Stimulated activated CD4-positive, alpha-beta T cell treated with anti-CD3 and anti-CD28 coated beads, TNF-alpha, amount 100 ng/mL, for 24 hours (primary cell): ENCODE results near the gene TSNAXIP1.

Experiments used
- DNase-seq, 3 experiments: peaks; one replicate each; pipeline ENCODE4 v3.0.0-alpha.2; 2020; ENCODE audit warnings: low read depth in 3 of 3

The TSNAXIP1 gene

DNA sequence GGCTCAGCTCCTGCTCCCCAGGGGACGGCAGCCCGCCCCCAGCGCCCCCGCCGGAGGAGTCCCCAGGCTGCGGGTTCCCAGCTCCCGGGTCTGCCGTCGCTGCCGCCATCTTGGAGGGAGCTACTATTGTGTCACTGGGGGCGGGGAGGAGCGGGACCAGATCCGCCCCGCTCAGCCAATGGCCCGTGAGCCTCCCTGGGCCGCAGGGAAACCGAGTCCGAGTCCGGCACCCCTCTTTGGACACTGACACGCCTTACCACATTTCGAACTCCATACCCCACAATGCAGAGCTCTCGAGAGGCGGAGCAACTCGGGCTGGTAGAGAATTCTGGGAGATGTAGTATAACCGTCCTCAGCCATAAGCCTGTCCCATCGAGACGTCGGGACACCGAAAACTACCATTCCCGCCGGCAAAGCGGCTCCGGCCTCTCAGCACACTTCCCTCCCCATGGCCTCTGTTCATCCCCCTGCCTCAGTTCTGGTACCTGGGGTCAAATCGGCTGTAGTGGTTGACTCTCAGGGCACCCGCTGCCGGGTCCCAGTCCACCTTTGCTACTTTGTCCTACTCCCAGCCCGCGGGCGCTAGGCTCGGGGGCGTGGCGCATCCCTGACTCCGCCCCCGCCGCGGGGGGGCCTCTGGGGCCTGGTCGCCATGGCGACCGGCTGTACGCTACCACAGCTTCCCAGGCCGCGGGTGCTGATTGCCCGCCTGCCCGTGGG lies at the start of gene TSNAXIP1, which contains the start of gene RANBP10:
Gene TSNAXIP1 (plus strand): TSS at position 462 of the 720 bp plus-strand sequence. CDS start 261 bp downstream, outside the sequence.
Gene RANBP10 (minus strand): TSS at position 133 of the 720 bp plus-strand sequence. CDS start 24 bp downstream, at position 109.
- DNase-seq, result peak; percentile 91 to 96 (median 95)

GRCh38 chr16:67758006-67758405 lies 48.7 kb upstream of the TSNAXIP1 start:
- no peak for DNase-seq

DNA sequence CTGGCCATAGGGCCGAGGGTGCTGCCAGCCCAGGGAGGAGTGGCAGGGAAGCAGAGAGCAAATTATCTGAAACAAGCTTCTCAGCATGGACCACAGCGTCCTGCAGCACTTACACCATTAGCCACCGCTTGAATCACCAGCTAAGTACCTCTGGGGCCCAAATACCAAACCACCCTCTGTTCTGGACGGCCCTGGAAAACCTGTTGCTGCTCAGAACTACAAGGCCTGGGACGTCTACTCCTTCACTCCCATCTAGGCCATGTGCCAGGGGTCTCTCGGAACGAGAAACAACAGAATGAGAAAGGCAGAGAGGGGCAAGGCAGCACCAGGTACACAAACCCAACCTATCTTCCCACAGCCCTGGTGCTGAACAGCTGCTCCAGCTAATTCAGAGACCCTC lies 47.7 kb upstream of the TSNAXIP1 start:
- no peak for DNase-seq

DNA sequence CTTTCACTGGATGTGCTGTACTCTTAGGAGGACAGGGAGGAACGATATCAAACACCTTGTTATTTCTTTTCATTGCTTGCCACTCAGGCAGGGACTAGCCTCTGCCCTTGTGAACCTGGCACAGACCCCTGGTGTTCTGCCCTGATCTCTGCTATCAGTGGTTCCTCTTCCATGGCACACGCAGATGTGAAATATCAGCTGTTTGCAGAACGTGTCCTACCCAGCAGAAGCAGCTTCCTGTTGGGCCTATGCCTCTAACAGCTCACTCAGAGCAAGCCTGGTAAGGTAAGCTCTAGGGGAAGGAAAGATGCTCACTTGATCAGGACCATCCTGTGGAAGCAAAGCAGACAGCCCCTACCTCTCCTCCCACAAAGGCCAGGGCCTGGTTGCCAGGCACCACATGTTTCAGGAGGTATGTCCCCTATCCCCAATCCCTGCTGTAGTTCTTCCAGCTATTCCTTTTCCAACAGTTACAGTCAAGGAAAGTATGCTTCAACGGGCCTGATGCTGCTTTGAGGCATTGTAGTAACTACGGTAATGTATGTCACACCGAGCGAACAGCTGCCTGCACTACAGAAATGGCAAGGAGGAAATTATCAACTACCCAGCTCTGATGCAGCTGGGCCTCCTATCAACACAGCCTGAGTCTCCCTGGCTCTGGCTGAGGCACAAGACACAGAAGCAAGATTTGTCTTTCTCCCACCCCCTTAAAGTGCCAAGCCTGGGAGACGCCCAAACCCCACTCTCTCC lies 46.3 kb upstream of the TSNAXIP1 start:
- no peak for DNase-seq

GRCh38 chr16:67760956-67761230 lies 45.8 kb upstream of the TSNAXIP1 start:
- no peak for DNase-seq

DNA sequence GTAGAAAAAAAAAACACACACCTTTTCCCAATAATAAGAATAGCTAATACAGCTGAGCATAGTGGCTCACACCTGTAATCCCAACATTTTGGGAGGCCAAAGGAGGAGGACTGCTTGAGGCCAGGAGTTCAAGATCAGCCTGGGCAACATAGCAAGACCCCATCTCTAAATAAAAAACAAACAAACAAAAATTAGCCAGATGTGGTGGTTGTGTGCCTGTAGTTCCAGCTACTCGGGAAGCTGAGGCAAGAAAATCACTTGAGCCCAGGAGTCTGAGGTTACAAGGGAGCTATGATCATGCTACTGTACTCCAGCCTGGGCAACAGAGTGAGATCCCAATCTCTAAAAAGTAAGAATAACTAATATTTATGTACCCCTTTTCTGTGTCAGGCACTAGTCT lies 44.8 kb upstream of the TSNAXIP1 start:
- DNase-seq, result no peak

DNA sequence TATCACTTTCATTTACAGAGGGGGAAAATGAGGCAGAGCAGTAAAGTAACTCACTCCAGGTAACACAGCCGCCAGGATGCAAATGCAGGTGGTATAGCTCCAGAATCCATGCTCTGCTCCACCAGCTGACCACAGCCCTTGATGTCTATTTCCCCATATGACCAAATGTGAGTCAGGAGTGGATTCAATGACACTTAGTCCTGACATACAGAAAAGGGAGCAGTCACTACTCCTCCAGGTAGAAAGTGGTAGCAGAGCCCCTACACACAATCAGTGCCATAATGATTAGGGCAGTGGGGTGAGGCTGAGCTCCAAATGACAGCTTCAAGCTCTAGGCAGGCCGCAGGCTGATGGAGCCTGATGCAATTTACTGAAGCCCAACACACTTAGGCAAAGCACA lies 44.3 kb upstream of the TSNAXIP1 start:
- DNase-seq, result no peak

DNA sequence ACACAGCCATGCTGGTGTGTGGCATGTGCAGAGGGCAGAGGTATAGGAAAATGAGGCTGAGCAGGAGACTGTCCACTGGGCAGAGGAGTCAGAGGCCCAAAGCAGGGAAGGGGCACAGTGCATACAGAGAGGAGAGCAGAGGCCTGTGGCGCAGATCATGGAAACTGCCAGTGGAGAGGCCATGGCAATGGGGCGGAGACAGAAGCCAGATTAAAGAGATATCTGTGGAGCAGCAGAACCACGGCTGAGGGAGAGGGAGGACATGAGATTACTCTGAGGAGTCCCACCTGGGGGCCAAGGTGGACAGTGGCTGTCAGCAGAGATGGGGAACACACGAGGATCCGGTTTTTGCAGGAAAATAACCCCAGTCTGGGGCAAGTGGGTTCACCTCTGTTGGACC lies 43.6 kb upstream of the TSNAXIP1 start:
- no peak for DNase-seq

GRCh38 chr16:67764158-67764667 lies 42.5 kb upstream of the TSNAXIP1 start:
- no peak for DNase-seq

DNA sequence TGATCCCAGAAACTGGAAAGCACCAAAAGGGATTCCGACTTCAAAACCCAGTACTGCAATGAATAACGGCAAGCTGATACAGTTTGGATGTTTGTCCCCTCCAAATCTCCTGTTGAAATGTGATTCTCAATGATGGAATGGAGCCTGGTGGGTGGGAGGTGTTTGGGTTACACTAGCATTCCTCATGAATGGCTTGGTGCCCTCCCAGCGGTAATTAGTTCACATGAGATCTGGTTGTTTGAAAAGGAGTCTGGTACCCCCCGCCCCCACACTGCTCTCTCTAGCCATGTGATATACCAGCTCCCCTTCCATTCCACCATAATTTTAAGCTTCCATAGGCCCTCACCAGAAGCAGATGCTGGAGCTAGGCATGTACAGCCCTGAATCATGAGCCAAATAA lies 40.4 kb upstream of the TSNAXIP1 start:
- DNase-seq, result no peak

- DNase-seq, result no peak
Observed at GRCh38 chr16:67767953-67768352, 38.7 kb upstream of the TSNAXIP1 start.

GRCh38 chr16:67770346-67770991 lies 36.2 kb upstream of the TSNAXIP1 start:
- no peak for DNase-seq

- DNase-seq, result no peak
Observed at GRCh38 chr16:67773099-67773498, 33.6 kb upstream of the TSNAXIP1 start.

DNA sequence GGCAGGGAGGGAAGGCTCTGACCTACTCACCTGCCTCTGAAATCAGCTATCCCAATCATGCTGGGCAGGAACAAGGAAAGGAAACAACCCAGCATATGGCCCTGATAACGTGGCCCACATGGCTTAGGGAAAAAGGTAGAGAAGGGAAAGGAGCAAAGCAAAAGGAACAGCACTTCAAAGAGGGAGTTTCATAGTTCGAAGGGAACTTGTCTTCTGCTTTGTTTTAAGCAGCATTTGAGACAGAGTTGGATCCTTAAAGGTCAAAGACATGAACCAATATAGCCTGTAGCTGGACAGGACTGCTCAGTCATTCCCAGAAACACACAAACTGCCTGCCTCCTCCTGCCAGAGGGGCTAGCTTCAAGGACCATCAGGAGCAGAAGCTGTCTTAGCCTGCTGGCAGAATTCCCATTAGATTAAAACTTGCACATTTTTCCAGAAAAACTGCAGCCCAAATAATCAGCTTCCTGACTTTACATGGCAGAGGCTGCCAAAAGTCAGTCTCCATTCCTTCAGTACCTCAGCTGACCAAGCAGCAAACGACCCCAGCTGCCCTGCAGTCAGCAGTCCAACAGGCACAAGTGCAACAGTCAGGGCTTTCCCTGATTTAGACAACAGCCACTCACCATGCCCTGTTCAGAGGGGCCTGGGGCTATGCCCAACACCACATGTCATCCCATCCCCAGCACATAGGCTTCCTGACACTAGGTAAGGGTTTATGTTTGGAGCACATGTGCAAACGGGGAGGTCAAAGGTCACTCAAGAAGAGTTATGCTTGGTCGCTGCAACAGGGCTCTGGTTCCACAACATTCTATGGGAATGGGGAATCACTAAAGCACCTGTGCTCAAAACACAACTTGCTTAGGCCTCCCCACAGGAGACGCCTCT lies 32.9 kb upstream of the TSNAXIP1 start:
- no peak for DNase-seq

GRCh38 chr16:67774457-67774853 lies 32.2 kb upstream of the TSNAXIP1 start:
- DNase-seq, result no peak

- DNase-seq, result no peak
Observed at GRCh38 chr16:67775273-67775672, 31.4 kb upstream of the TSNAXIP1 start.

- no peak for DNase-seq
Observed at GRCh38 chr16:67779256-67780014, 27.3 kb upstream of the TSNAXIP1 start.

DNA sequence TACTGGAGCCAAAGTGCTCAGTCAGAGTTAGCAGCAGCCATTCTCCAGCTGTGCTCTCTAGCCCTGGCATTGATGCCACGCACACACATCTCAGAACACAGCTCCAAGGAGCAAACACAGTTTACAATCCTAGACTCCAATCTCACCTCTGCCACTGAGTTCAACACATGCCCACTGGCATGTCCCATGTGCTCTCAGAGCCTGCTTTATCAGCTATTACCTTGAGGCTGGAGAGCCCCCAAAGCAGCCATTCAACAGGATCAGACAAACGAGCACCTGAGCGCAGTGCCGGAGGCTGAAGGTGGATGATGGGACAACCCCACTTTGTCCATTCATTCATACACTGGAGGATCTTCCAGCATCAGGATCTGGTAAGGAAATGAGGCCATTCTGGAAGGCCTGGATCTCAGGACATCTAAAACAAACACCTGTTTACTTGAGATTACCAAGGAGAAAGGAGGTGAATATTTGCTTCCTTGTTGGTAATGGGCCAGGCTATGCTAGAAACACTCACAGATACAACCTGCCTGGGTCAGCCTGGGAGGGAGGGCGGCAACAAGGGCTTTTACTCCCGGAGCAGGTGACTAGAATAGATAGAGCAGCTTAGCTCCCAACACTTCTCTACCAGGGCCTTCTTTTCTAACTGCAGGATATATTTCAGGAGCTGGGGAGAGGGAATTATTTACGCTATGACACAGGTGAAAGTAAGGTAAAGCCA lies 25.7 kb upstream of the TSNAXIP1 start:
- DNase-seq, result no peak

- no peak for DNase-seq
Observed at GRCh38 chr16:67781565-67781921, 25.1 kb upstream of the TSNAXIP1 start.
